Gastrocnemius medialis (tissue), 4 donors: ENCODE data around the gene FGF7. TPM values are rescaled to one million over a fixed set of nuclear protein-coding genes. Genes with fewer than 3 reads are reported as not detected.

Experiments
- ATAC-seq, 2 donors: fragments of 150-250 bp; one replicate each; pipeline ENCODE4 v1.9.1; 2016
- DNase-seq, 2 donors: peaks; one replicate each; pipeline ENCODE4 v3.0.0-alpha.2; 2019
- H3K27ac ChIP-seq, 4 donors: fragments of 200-600 bp; sonication (generic); 1 replicate in 1 of 4; 2 replicates in 3 of 4; pipeline ENCODE4 v1.5.1; 2016 to 2018; ENCODE audit warnings: mild to moderate bottlenecking in 2 of 4, moderate library complexity in 1 of 4
- H3K27me3 ChIP-seq, 3 donors: fragments of 200-600 bp; sonication (generic) in 2 of 3; 1 replicate in 1 of 3; 2 replicates in 2 of 3; pipeline versions ENCODE4 v1.5.1 to v1.6.0; 2016 to 2019; ENCODE audit warnings: mild to moderate bottlenecking in 1 of 3, moderate library complexity in 1 of 3
- H3K36me3 ChIP-seq, 2 donors: fragments of 200-600 bp; sonication (generic) in 1 of 2; one replicate each; pipeline ENCODE4 v1.5.1; 2017 to 2018
- H3K4me1 ChIP-seq, 2 donors: fragments of 200-600 bp; sonication (generic) in 1 of 2; one replicate each; pipeline ENCODE4 v1.5.1; 2016 to 2017; ENCODE audit warnings: mild to moderate bottlenecking in 2 of 2
- H3K4me3 ChIP-seq, 4 donors: fragments of 200-600 bp; sonication (generic) in 3 of 4; 1 replicate in 1 of 4; 2 replicates in 3 of 4; pipeline ENCODE4 v1.5.1; 2016 to 2019; ENCODE audit warnings: mild to moderate bottlenecking in 2 of 4
- H3K9me3 ChIP-seq, 3 donors: fragments of 200-600 bp; sonication (generic) in 2 of 3; 1 replicate in 1 of 3; 2 replicates in 2 of 3; pipeline ENCODE4 v1.5.1; 2016 to 2019
- CTCF ChIP-seq, 5 experiments: fragments of 450-650 bp in 3 of 5; fragments of 200-600 bp in 2 of 5; sonication (generic) in 2 of 5; IDR thresholded peaks in 4 of 5; conservative IDR thresholded peaks in 1 of 5; 1 replicate in 4 of 5; 2 replicates in 1 of 5; pipeline ENCODE4 v1.5.1; 2016 to 2019; ENCODE audit warnings: antibody characterized with exemption in 5 of 5, mild to moderate bottlenecking in 3 of 5, moderate library complexity in 3 of 5
- POLR2A ChIP-seq, 2 donors: fragments of 450-650 bp; IDR thresholded peaks; one replicate each; pipeline ENCODE4 v1.6.1; 2017; ENCODE audit warnings: antibody characterized with exemption in 2 of 2, mild to moderate bottlenecking in 2 of 2, moderate library complexity in 2 of 2
- in situ Hi-C, 4 donors: fragments of 200-750 bp; cut with MboI; loops; one replicate each; pipeline versions ENCODE4 v1.15.0 to v1.8.0; 2017; ENCODE audit warnings: low sequenced_read_pairs in 4 of 4
- intact Hi-C: fragments of 100-400 bp; cut with DNase I; formaldehyde crosslinking; loops from one replicate; pipeline ENCODE4 v1.15.1; 2023; ENCODE audit warnings: low total_unique reads
- total RNA-seq, 4 donors: library from RNA; depleted of rRNA; stranded (reverse); fragments of >200 nt; gene quantifications; one replicate each; pipeline versions ENCODE4 v1.1.0 to v1.2.3, GENCODE V29; 2016

FGF7 gene
- total RNA-seq, 4 donors from 2014 or later, result 1.3 to 9.5 (median 2.0) TPM

- TF ChIP-seq CTCF (IDR thresholded peaks at IDR 0.05 in 4 of 5, conservative IDR thresholded peaks at IDR 0.05 in 1 of 5) (no peak), POLR2A (IDR thresholded peaks at IDR 0.05) (no peak)
- Histone ChIP-seq H3K4me1 (no peaks in the 10 kb centered on the region), H3K27ac (no peak overlapping the region)
Measured at GRCh38 chr15:49439678-49440395, 16.8 kb downstream of the FGF7 start.

GRCh38 chr15:49441356-49441755, 18.3 kb downstream of the FGF7 start:
- no peaks in the 10 kb centered on the region for H3K27me3 ChIP-seq
- intact Hi-C loops, result no loop called here
- H3K4me1 ChIP-seq, result no peaks in the 10 kb centered on the region
- H3K27ac ChIP-seq, result no peak overlapping the region
- H3K4me3 ChIP-seq, result no peak overlapping the region
- no peaks in the 10 kb centered on the region for H3K9me3 ChIP-seq
- in situ Hi-C loops, result no loop called here
- ATAC-seq (no peak), DNase-seq (no peak)
- TF ChIP-seq POLR2A (IDR thresholded peaks at IDR 0.05) (no peak), CTCF (IDR thresholded peaks at IDR 0.05 in 4 of 5, conservative IDR thresholded peaks at IDR 0.05 in 1 of 5) (no peak)
- H3K36me3 ChIP-seq, result no peaks in the 10 kb centered on the region

More at GRCh38 chr15:49439678-49440395, 16.8 kb downstream of the FGF7 start:
- no peaks in the 10 kb centered on the region for H3K27me3 ChIP-seq
- ATAC-seq (no peak), DNase-seq (no peak)
- H3K36me3 ChIP-seq, result no peaks in the 10 kb centered on the region
- H3K9me3 ChIP-seq, result no peaks in the 10 kb centered on the region
- intact Hi-C loops, result no loop called here
- in situ Hi-C loops, result no loop called here
- no peak overlapping the region for H3K4me3 ChIP-seq

GRCh38 chr15:49441816-49442215, 18.8 kb downstream of the FGF7 start:
- in situ Hi-C loops (no loop called here), intact Hi-C loops (no loop called here)
- Histone ChIP-seq H3K9me3 (no peaks in the 10 kb centered on the region), H3K4me1 (no peaks in the 10 kb centered on the region), H3K36me3 (no peaks in the 10 kb centered on the region), H3K4me3 (no peak overlapping the region), H3K27ac (no peak overlapping the region), H3K27me3 (no peaks in the 10 kb centered on the region)
- TF ChIP-seq CTCF (IDR thresholded peaks at IDR 0.05 in 4 of 5, conservative IDR thresholded peaks at IDR 0.05 in 1 of 5) (no peak), POLR2A (IDR thresholded peaks at IDR 0.05) (no peak)
- ATAC-seq (no peak), DNase-seq (no peak)

GRCh38 chr15:49452595-49452994, 29.6 kb downstream of the FGF7 start:
- ATAC-seq (no peak), DNase-seq (no peak)
- Histone ChIP-seq H3K27ac (no peak overlapping the region), H3K4me3 (no peak overlapping the region), H3K4me1 (no peaks in the 10 kb centered on the region), H3K27me3 (no peaks in the 10 kb centered on the region), H3K9me3 (no peaks in the 10 kb centered on the region), H3K36me3 (no peaks in the 10 kb centered on the region)
- TF ChIP-seq POLR2A (IDR thresholded peaks at IDR 0.05), result no peak
- no peak for TF ChIP-seq CTCF (IDR thresholded peaks at IDR 0.05 in 4 of 5, conservative IDR thresholded peaks at IDR 0.05 in 1 of 5)
- in situ Hi-C loops (no loop called here), intact Hi-C loops (no loop called here)

- in situ Hi-C loops, result no loop called here
- Histone ChIP-seq H3K27me3 (no peaks in the 10 kb centered on the region), H3K4me1 (peaks cover 4 to 5% of the 10 kb centered on the region in 2 donors), H3K4me3 (no peak overlapping the region), H3K36me3 (no peaks in the 10 kb centered on the region), H3K9me3 (no peaks in the 10 kb centered on the region), H3K27ac (no peak overlapping the region)
- no peak for TF ChIP-seq POLR2A (IDR thresholded peaks at IDR 0.05)
- intact Hi-C loops, result no loop called here
- no peak for DNase-seq
- ATAC-seq, result no peak
Measured at GRCh38 chr15:49456166-49456565, 33.1 kb downstream of the FGF7 start.
